Caco-2 (cell line): ENCODE data around the gene IER3. TPM values are rescaled to one million over a fixed set of nuclear protein-coding genes. Genes with fewer than 3 reads are reported as not detected.

ENCODE experiments used
- BruUV-seq: library from RNA; stranded (reverse); fragments of 400-500 nt; replicated peaks from 2 replicates; lab custom pipeline; 2021; lab: Mats Ljungman, UMichigan
- CTCF ChIA-PET: fragments of 300-600 bp; sonication (Branson Sonifier 250); formaldehyde crosslinking; loops from one replicate; lab custom pipeline; 2022; ENCODE audit warnings: antibody characterized with exemption; lab: Charles Lee
- POLR2A ChIA-PET: fragments of 300-600 bp; sonication (Branson Sonifier 250); formaldehyde crosslinking; loops from one replicate; lab custom pipeline; 2022; ENCODE audit warnings: antibody characterized with exemption; lab: Charles Lee
- DNase-seq, 2 experiments: peaks; one replicate each; pipeline versions ENCODE4 v3.0.0 to v3.0.0-alpha.2; 2020 to 2022
- H3K27me3 ChIP-seq: replicated peaks from 2 replicates; pipeline ENCODE4 v1.6.0; 2011; ENCODE audit warnings: low read length; ENCODE audit not compliant: control insufficient read depth, insufficient read depth
- H3K36me3 ChIP-seq: 2 replicates; pipeline ENCODE4 v1.5.1; 2011; ENCODE audit warnings: low read length; ENCODE audit not compliant: control insufficient read depth, insufficient read depth
- H3K4me1 ChIP-seq: fragments of 250-450 bp; sonication (Bioruptor Pico); 2 replicates; pipeline ENCODE4 v1.5.1; 2020; ENCODE audit warnings: mild to moderate bottlenecking
- H3K4me3 ChIP-seq: 2 replicates; pipeline ENCODE4 v1.5.1; 2011; ENCODE audit warnings: low read depth, mild to moderate bottlenecking, control low read depth, low read length
- H3K9me3 ChIP-seq: fragments of 250-450 bp; sonication (Bioruptor Pico); 2 replicates; pipeline ENCODE4 v1.5.1; 2020; ENCODE audit warnings: mild to moderate bottlenecking, moderate library complexity
- H3K27ac Mint-ChIP-seq: one replicate; pipeline ENCODE4 v1.8.0; 2022; ENCODE audit warnings: mixed read lengths; ENCODE audit not compliant: unreplicated experiment
- H3K27me3 Mint-ChIP-seq: one replicate; pipeline ENCODE4 v1.8.0; 2022; ENCODE audit warnings: mixed read lengths; ENCODE audit not compliant: insufficient read depth, unreplicated experiment
- H3K36me3 Mint-ChIP-seq: one replicate; pipeline ENCODE4 v1.8.0; 2022; ENCODE audit warnings: mild to moderate bottlenecking, mixed read lengths; ENCODE audit not compliant: insufficient read depth, unreplicated experiment
- H3K4me1 Mint-ChIP-seq: one replicate; pipeline ENCODE4 v1.8.0; 2022; ENCODE audit warnings: low read depth, mixed read lengths; ENCODE audit not compliant: unreplicated experiment
- H3K4me3 Mint-ChIP-seq: one replicate; pipeline ENCODE4 v1.8.0; 2022; ENCODE audit warnings: mild to moderate bottlenecking, moderate library complexity, mixed read lengths; ENCODE audit not compliant: unreplicated experiment
- H3K9me3 Mint-ChIP-seq: one replicate; pipeline ENCODE4 v1.8.0; 2022; ENCODE audit warnings: mixed read lengths; ENCODE audit not compliant: unreplicated experiment
- CTCF ChIP-seq, 2 experiments: fragments of 200-600 bp in 1 of 2; IDR thresholded peaks; 1 replicate in 1 of 2; 2 replicates in 1 of 2; pipeline versions ENCODE4 v1.5.1 to v1.8.0; 2011 to 2022; ENCODE audit warnings: antibody characterized with exemption in 1 of 2, control low read depth in 1 of 2, inconsistent platforms in 1 of 2, low read depth in 1 of 2, low read length in 1 of 2, mild to moderate bottlenecking in 1 of 2, moderate library complexity in 1 of 2; ENCODE audit not compliant: insufficient read depth in 1 of 2, severe bottlenecking in 1 of 2, unreplicated experiment in 1 of 2
- intact Hi-C: fragments of 100-400 bp; cut with micrococcal nuclease; formaldehyde crosslinking; loops from one replicate; pipeline ENCODE4 v1.10.0; 2022; ENCODE audit not compliant: unreplicated experiment
- total RNA-seq: library from RNA; stranded (reverse); gene quantifications from 2 replicates; pipeline ENCODE4 v1.2.3, GENCODE V29; 2022

Gene IER3
- total RNA-seq, 1 experiment from 2014 or later = 13.0 TPM

GRCh38 chr6:30769088-30769852 is 24.9 kb upstream of the IER3 start:
- H3K27me3 Mint-ChIP-seq = no peaks in the 10 kb centered on the region
- H3K4me1 Mint-ChIP-seq = peaks cover 35% of the 10 kb centered on the region
- DNase-seq = peak; percentile 87 to 92
- H3K9me3 Mint-ChIP-seq = peaks cover 14% of the 10 kb centered on the region
- POLR2A ChIA-PET = interaction anchor here (0.6 to 1.5 kb wide), 4 partner anchors 10 to 144 kb away, joined by 3 to 10 read pairs (median 4); partner anchors contain the start of gene IER3
- no peaks in the 10 kb centered on the region for H3K9me3 ChIP-seq
- H3K4me3 Mint-ChIP-seq = peak overlapping the region; percentile 95
- H3K4me3 ChIP-seq = peak overlapping the region; percentile 25
- BruUV-seq = TSS peak; percentile 95
- no peak for TF ChIP-seq CTCF (IDR thresholded peaks at IDR 0.05; ENCODE audit: insufficient read depth in 1 of 2, low read depth in 1 of 2, low read length in 1 of 2, severe bottlenecking in 1 of 2, unreplicated experiment in 1 of 2)
- H3K36me3 Mint-ChIP-seq = peaks cover 10% of the 10 kb centered on the region
- intact Hi-C loops = loop anchor here (2.0 kb wide), 2 partner anchors 26 to 54 kb away; partner anchors contain the start of gene FLOT1
- H3K27ac Mint-ChIP-seq = peak overlapping the region; percentile 100
- H3K27me3 ChIP-seq = no peaks in the 10 kb centered on the region
- H3K36me3 ChIP-seq = no peaks in the 10 kb centered on the region
- peaks cover 47% of the 10 kb centered on the region for H3K4me1 ChIP-seq
- CTCF ChIA-PET = interaction anchor here (1.0 to 1.4 kb wide), 3 partner anchors 10 to 52 kb away, joined by 3 to 4 read pairs (median 3); partner anchors contain the start of gene IER3

GRCh38 chr6:30768634-30769087 is 24.3 kb upstream of the IER3 start:
- no peaks in the 10 kb centered on the region for H3K27me3 Mint-ChIP-seq
- peaks cover 41% of the 10 kb centered on the region for H3K4me1 Mint-ChIP-seq
- H3K4me3 Mint-ChIP-seq = peak overlapping the region; percentile 95
- H3K4me3 ChIP-seq = peak overlapping the region; percentile 25
- H3K27ac Mint-ChIP-seq = peak overlapping the region; percentile 100
- H3K4me1 ChIP-seq = peaks cover 52% of the 10 kb centered on the region
- POLR2A ChIA-PET = interaction anchor here (0.5 to 1.5 kb wide), 4 partner anchors 9 to 25 kb away, joined by 3 to 5 read pairs (median 4); partner anchors contain the start of gene IER3
- H3K36me3 Mint-ChIP-seq = peaks cover 16% of the 10 kb centered on the region
- H3K36me3 ChIP-seq = no peaks in the 10 kb centered on the region
- DNase-seq = no peak
- no peak for TF ChIP-seq CTCF (IDR thresholded peaks at IDR 0.05; ENCODE audit: insufficient read depth in 1 of 2, low read depth in 1 of 2, low read length in 1 of 2, severe bottlenecking in 1 of 2, unreplicated experiment in 1 of 2)
- peaks cover 19% of the 10 kb centered on the region for H3K9me3 Mint-ChIP-seq
- CTCF ChIA-PET = interaction anchor here (1.0 to 1.4 kb wide), 3 partner anchors 10 to 52 kb away, joined by 3 to 4 read pairs (median 3); partner anchors contain the start of gene IER3
- BruUV-seq = no TSS peak
- intact Hi-C loops = loop anchor here (2.0 kb wide), 2 partner anchors 26 to 54 kb away; partner anchors contain the start of gene FLOT1
- no peaks in the 10 kb centered on the region for H3K27me3 ChIP-seq
- no peaks in the 10 kb centered on the region for H3K9me3 ChIP-seq

- H3K4me1 ChIP-seq = peaks cover 59% of the 10 kb centered on the region
- H3K27me3 ChIP-seq = no peaks in the 10 kb centered on the region
- no peak for TF ChIP-seq CTCF (IDR thresholded peaks at IDR 0.05; ENCODE audit: insufficient read depth in 1 of 2, low read depth in 1 of 2, low read length in 1 of 2, severe bottlenecking in 1 of 2, unreplicated experiment in 1 of 2)
- Mint-ChIP-seq H3K4me3 (peak overlapping the region; percentile 13), H3K27me3 (no peaks in the 10 kb centered on the region), H3K36me3 (peaks cover 22% of the 10 kb centered on the region), H3K9me3 (peaks cover 19% of the 10 kb centered on the region), H3K27ac (peak overlapping the region; percentile 100), H3K4me1 (peaks cover 45% of the 10 kb centered on the region)
- no peaks in the 10 kb centered on the region for H3K9me3 ChIP-seq
- ChIA-PET CTCF (no interaction called here), POLR2A (no interaction called here)
- intact Hi-C loops = loop anchor here (2.0 kb wide), 2 partner anchors 25 to 55 kb away; partner anchors contain the start of gene FLOT1
- H3K36me3 ChIP-seq = no peaks in the 10 kb centered on the region
- BruUV-seq = no TSS peak
- no peak for DNase-seq
- H3K4me3 ChIP-seq = no peak overlapping the region
Observed at GRCh38 chr6:30767944-30768301, 23.6 kb upstream of the IER3 start.
